Esophagus muscularis mucosa (tissue), 3 donors: ENCODE results near the gene STK10.

Experiments
- CTCF ChIP-seq, 3 experiments: fragments of 200-600 bp in 2 of 3; fragments of 450-650 bp in 1 of 3; sonication (generic) in 2 of 3; IDR thresholded peaks; one replicate each; pipeline ENCODE4 v1.5.1; 2017 to 2019; ENCODE audit warnings: antibody characterized with exemption in 3 of 3, mild to moderate bottlenecking in 2 of 3, moderate library complexity in 1 of 3
- EP300 ChIP-seq: sonication (generic); formaldehyde crosslinking; IDR thresholded peaks from one replicate; pipeline ENCODE4 v1.6.1; 2017; ENCODE audit warnings: antibody characterized with exemption

GRCh38 chr5:172169216-172169615 is 18.8 kb downstream of the STK10 start:
- TF ChIP-seq CTCF (IDR thresholded peaks at IDR 0.05) (no peak), EP300 (no peak)
